Hepatocyte (in vitro differentiated cells): Measurements from ENCODE around the gene CNTN4. TPM values are rescaled to one million over a fixed set of nuclear protein-coding genes. Genes with fewer than 3 reads are reported as not detected.

Experiments used
- DNase-seq: peaks from one replicate; pipeline ENCODE4 v3.0.0-alpha.2; 2016; ENCODE audit warnings: low spot score
- H2AFZ ChIP-seq: fragments of 200-600 bp; sonication (generic); 2 replicates; pipeline ENCODE4 v1.6.0; 2016; ENCODE audit warnings: antibody characterized with exemption, mild to moderate bottlenecking
- H3K27ac ChIP-seq: fragments of 200-600 bp; sonication (generic); 2 replicates; pipeline ENCODE4 v1.5.1; 2016; ENCODE audit warnings: mild to moderate bottlenecking
- H3K27me3 ChIP-seq: fragments of 200-600 bp; sonication (generic); 2 replicates; pipeline ENCODE4 v1.6.1; 2016
- H3K36me3 ChIP-seq: fragments of 200-600 bp; sonication (generic); replicated peaks from 2 replicates; pipeline ENCODE4 v1.5.1; 2016; ENCODE audit warnings: low read depth; ENCODE audit not compliant: insufficient read depth
- H3K4me1 ChIP-seq: fragments of 200-600 bp; sonication (generic); 2 replicates; pipeline ENCODE4 v1.5.1; 2016; ENCODE audit warnings: mild to moderate bottlenecking, moderate library complexity; ENCODE audit not compliant: insufficient read depth
- H3K4me2 ChIP-seq: fragments of 200-600 bp; sonication (generic); 2 replicates; pipeline ENCODE4 v1.6.0; 2016
- H3K4me3 ChIP-seq: fragments of 200-600 bp; sonication (generic); 2 replicates; pipeline ENCODE4 v1.5.1; 2016; ENCODE audit warnings: mild to moderate bottlenecking
- H3K79me2 ChIP-seq: fragments of 200-600 bp; sonication (generic); 2 replicates; pipeline ENCODE4 v1.6.0; 2017; ENCODE audit warnings: mild to moderate bottlenecking
- H3K9me2 ChIP-seq: fragments of 200-600 bp; sonication (generic); replicated peaks from 2 replicates; pipeline ENCODE4 v1.6.0; 2017; ENCODE audit warnings: mild to moderate bottlenecking; ENCODE audit not compliant: insufficient read depth
- H3K9me3 ChIP-seq: fragments of 200-600 bp; sonication (generic); 2 replicates; pipeline ENCODE4 v1.5.1; 2016; ENCODE audit warnings: low read depth, mild to moderate bottlenecking
- H4K20me1 ChIP-seq: fragments of 200-600 bp; sonication (generic); 2 replicates; pipeline ENCODE4 v1.6.0; 2016; ENCODE audit warnings: mild to moderate bottlenecking; ENCODE audit not compliant: insufficient read depth, poor library complexity, severe bottlenecking
- EZH2 ChIP-seq: fragments of 200-600 bp; sonication (generic); IDR thresholded peaks from 2 replicates; pipeline ENCODE4 v1.6.1; 2016; ENCODE audit warnings: antibody characterized with exemption, mild to moderate bottlenecking, borderline replicate concordance
- EZH2phosphoT487 ChIP-seq: fragments of 200-600 bp; sonication (generic); IDR thresholded peaks from one replicate; pipeline ENCODE4 v1.6.1; 2018; ENCODE audit warnings: antibody characterized with exemption, mild to moderate bottlenecking, low read depth, moderate library complexity; ENCODE audit not compliant: unreplicated experiment, severe bottlenecking
- WGBS: methylation state at CpG from one replicate; pipeline ENCODE4 v1.1.6; 2016; ENCODE audit warnings: low lambda C conversion rate; ENCODE audit errors: missing lambda C conversion rate; 5-methylcytosine and 5-hydroxymethylcytosine counted together
- polyA plus RNA-seq: library from polyadenylated mRNA; unstranded; fragments of >200 nt; fragmentation: Nextera tagmentation; extraction: Ambion mirVana; gene quantifications from 2 replicates; pipeline ENCODE4 v1.2.1, GENCODE V29; 2016
- total RNA-seq: library from RNA; depleted of rRNA; stranded (reverse); fragments of >200 nt; gene quantifications from 2 replicates; pipeline ENCODE4 v1.2.3, GENCODE V29; 2014
- TF ChIP-seq, protein P1 (sequence below): fragments of 200-600 bp; sonication (generic); IDR thresholded peaks from 2 replicates; pipeline ENCODE4 v1.5.1; 2016; ENCODE audit warnings: antibody characterized with exemption, mild to moderate bottlenecking; ENCODE audit not compliant: poor library complexity

Gene CNTN4
- total and polyA plus RNA-seq, 2 experiments from 2014 or later = 17.6 to 30.3 TPM

DNA sequence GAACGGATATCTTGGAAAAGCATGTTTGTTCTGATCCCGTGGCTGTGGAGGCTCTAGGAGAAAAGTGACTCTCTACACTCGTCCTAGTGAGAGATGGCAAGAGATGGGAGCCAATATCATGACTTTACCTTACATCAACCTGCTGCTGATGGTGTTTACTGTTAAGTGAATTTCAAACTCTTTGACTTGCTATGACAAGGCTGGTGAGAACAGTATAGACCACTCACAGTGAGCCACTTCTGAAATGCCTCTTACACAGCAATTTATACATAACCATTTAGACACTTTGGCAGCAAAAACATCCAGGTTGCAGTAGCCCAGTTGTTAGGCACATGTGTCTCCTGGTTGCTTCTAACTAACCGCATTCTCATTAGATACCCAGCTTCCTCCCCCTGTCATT lies 968.2 kb downstream of the CNTN4 start:
- Histone ChIP-seq H3K4me3 (no peak overlapping the region), H3K9me3 (no peaks in the 10 kb centered on the region), H3K27me3 (no peaks in the 10 kb centered on the region), H3K4me2 (no peak overlapping the region), H2AFZ (no peak overlapping the region), H3K36me3 (no peaks in the 10 kb centered on the region), H3K27ac (no peak overlapping the region), H3K79me2 (no peaks in the 10 kb centered on the region), H4K20me1 (no peaks in the 10 kb centered on the region), H3K4me1 (no peaks in the 10 kb centered on the region), H3K9me2 (no peaks in the 10 kb centered on the region)
- 94% methylated on average over 4 of the region's 4 CpGs for WGBS
- DNase-seq = no peak
- TF ChIP-seq EZH2 = no peak
- TF ChIP-seq EZH2phosphoT487 = no peak
- TF ChIP-seq, protein P1, sequence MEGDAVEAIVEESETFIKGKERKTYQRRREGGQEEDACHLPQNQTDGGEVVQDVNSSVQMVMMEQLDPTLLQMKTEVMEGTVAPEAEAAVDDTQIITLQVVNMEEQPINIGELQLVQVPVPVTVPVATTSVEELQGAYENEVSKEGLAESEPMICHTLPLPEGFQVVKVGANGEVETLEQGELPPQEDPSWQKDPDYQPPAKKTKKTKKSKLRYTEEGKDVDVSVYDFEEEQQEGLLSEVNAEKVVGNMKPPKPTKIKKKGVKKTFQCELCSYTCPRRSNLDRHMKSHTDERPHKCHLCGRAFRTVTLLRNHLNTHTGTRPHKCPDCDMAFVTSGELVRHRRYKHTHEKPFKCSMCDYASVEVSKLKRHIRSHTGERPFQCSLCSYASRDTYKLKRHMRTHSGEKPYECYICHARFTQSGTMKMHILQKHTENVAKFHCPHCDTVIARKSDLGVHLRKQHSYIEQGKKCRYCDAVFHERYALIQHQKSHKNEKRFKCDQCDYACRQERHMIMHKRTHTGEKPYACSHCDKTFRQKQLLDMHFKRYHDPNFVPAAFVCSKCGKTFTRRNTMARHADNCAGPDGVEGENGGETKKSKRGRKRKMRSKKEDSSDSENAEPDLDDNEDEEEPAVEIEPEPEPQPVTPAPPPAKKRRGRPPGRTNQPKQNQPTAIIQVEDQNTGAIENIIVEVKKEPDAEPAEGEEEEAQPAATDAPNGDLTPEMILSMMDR = no peak

- Histone ChIP-seq H3K4me3 (no peak overlapping the region), H4K20me1 (no peaks in the 10 kb centered on the region), H2AFZ (no peak overlapping the region), H3K9me2 (no peaks in the 10 kb centered on the region), H3K27ac (no peak overlapping the region), H3K79me2 (no peaks in the 10 kb centered on the region), H3K27me3 (no peaks in the 10 kb centered on the region), H3K36me3 (no peaks in the 10 kb centered on the region), H3K9me3 (no peaks in the 10 kb centered on the region), H3K4me1 (no peaks in the 10 kb centered on the region), H3K4me2 (no peak overlapping the region)
- DNase-seq = no peak
- TF ChIP-seq EZH2 = no peak
- no peak for TF ChIP-seq EZH2phosphoT487
- TF ChIP-seq, protein P1 = no peak
- WGBS = 100% methylated on average over 1 of the region's 1 CpG
These were observed 969.8 kb downstream of the CNTN4 start for GRCh38 chr3:3068358-3068881.

- Histone ChIP-seq H3K36me3 (no peaks in the 10 kb centered on the region), H3K4me2 (no peak overlapping the region), H2AFZ (no peak overlapping the region), H3K27ac (no peak overlapping the region), H3K79me2 (no peaks in the 10 kb centered on the region), H3K9me2 (no peaks in the 10 kb centered on the region), H4K20me1 (no peaks in the 10 kb centered on the region), H3K9me3 (no peaks in the 10 kb centered on the region), H3K4me1 (no peaks in the 10 kb centered on the region), H3K27me3 (no peaks in the 10 kb centered on the region), H3K4me3 (no peak overlapping the region)
- WGBS = 85% methylated on average over 5 of the region's 5 CpGs
- DNase-seq = no peak
- TF ChIP-seq, protein P1 = no peak
These were observed 971.1 kb downstream of the CNTN4 start for GRCh38 chr3:3069723-3070122.

GRCh38 chr3:3071136-3071535 lies 972.5 kb downstream of the CNTN4 start:
- no peak for DNase-seq

More at GRCh38 chr3:3071136-3071535, 972.5 kb downstream of the CNTN4 start:
- TF ChIP-seq, protein P1 = no peak
- TF ChIP-seq EZH2phosphoT487 (no peak), EZH2 (no peak)
- no peak overlapping the region for H2AFZ ChIP-seq
- no peaks in the 10 kb centered on the region for H3K36me3 ChIP-seq
- 67% methylated on average over 5 of the region's 5 CpGs for WGBS
- no peak overlapping the region for H3K4me3 ChIP-seq
- H3K4me2 ChIP-seq = no peak overlapping the region
- no peaks in the 10 kb centered on the region for H3K27me3 ChIP-seq
- no peaks in the 10 kb centered on the region for H4K20me1 ChIP-seq
- no peaks in the 10 kb centered on the region for H3K4me1 ChIP-seq
- no peaks in the 10 kb centered on the region for H3K9me2 ChIP-seq
- no peaks in the 10 kb centered on the region for H3K9me3 ChIP-seq
- H3K27ac ChIP-seq = no peak overlapping the region
- H3K79me2 ChIP-seq = no peaks in the 10 kb centered on the region
